ENCODE data around the gene PPP6R1.

DNA sequence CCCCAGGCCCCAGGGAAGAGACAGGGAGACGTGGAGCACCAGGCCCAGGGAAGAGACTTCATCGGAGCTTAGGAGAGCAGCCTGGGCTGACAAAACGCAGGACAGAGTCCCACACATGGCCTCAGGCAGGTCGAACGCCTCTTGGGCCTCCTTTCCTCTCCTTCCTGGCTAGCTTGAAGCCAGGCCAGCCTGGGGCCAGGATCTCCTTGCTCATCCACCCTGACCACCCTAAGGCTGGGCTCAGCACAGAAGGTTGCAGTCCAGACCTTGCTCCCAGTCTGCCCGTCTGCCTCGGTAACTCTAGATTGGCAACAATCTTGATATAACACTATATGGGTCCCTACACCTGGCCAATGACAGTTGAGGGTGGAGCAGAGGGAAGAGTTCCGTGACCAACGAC lies 10.1 kb downstream of the PPP6R1 start:
- TF ChIP-seq, protein P1, sequence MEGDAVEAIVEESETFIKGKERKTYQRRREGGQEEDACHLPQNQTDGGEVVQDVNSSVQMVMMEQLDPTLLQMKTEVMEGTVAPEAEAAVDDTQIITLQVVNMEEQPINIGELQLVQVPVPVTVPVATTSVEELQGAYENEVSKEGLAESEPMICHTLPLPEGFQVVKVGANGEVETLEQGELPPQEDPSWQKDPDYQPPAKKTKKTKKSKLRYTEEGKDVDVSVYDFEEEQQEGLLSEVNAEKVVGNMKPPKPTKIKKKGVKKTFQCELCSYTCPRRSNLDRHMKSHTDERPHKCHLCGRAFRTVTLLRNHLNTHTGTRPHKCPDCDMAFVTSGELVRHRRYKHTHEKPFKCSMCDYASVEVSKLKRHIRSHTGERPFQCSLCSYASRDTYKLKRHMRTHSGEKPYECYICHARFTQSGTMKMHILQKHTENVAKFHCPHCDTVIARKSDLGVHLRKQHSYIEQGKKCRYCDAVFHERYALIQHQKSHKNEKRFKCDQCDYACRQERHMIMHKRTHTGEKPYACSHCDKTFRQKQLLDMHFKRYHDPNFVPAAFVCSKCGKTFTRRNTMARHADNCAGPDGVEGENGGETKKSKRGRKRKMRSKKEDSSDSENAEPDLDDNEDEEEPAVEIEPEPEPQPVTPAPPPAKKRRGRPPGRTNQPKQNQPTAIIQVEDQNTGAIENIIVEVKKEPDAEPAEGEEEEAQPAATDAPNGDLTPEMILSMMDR (IDR thresholded peaks at IDR 0.05) = no peak
- TF ChIP-seq POLR2A (IDR thresholded peaks at IDR 0.05) = no peak

Measured in lower leg skin (tissue), 3 donors.